Hypothalamus (tissue), 51 donors: ENCODE data around the gene TRMT10C.

ENCODE experiments used
- DNase-seq, 51 donors: peaks; one replicate each; lab custom pipeline; 2025; lab: John Stamatoyannopoulos, UW

Gene TRMT10C

GRCh38 chr3:101615525-101615924 is 53.9 kb downstream of the TRMT10C start:
- no peak for DNase-seq
